CD14-positive monocyte (primary cell): ENCODE measurements around the gene ARFGAP1. TPM values are rescaled to one million over a fixed set of nuclear protein-coding genes. Genes with fewer than 3 reads are reported as not detected.
A peak's percentile ranks its signal among the peaks of the same experiment; 100 is the strongest.

ENCODE experiments used
- DNase-seq, 3 donors: peaks; one replicate each; pipeline ENCODE4 v3.0.0-alpha.2; 2011 to 2022
- H2AFZ ChIP-seq: 2 replicates; pipeline ENCODE4 v1.6.0; 2012; ENCODE audit warnings: mild to moderate bottlenecking, low read depth, low read length, inconsistent platforms; ENCODE audit not compliant: insufficient read depth, poor library complexity, severe bottlenecking
- H3K27ac ChIP-seq, 2 donors: 1 replicate in 1 of 2; 2 replicates in 1 of 2; pipeline ENCODE4 v1.5.1; 2012 to 2013; ENCODE audit warnings: low read length in 2 of 2, control low read depth in 1 of 2, inconsistent platforms in 1 of 2, low read depth in 1 of 2, mild to moderate bottlenecking in 1 of 2
- H3K27me3 ChIP-seq, 2 donors: one replicate each; pipeline versions ENCODE4 v1.6.0 to v1.6.1; 2011 to 2013; ENCODE audit warnings: low read length in 2 of 2; ENCODE audit not compliant: control insufficient read depth in 2 of 2, insufficient read depth in 2 of 2
- H3K36me3 ChIP-seq, 2 donors: replicated peaks in 1 of 2; 1 replicate in 1 of 2; 2 replicates in 1 of 2; pipeline versions ENCODE4 v1.5.1 to v1.6.1; 2012 to 2013; ENCODE audit warnings: low read length in 2 of 2, control low read depth in 1 of 2, inconsistent platforms in 1 of 2, mild to moderate bottlenecking in 1 of 2; ENCODE audit not compliant: insufficient read depth in 2 of 2, control insufficient read depth in 1 of 2
- H3K4me1 ChIP-seq, 2 donors: 1 replicate in 1 of 2; 2 replicates in 1 of 2; pipeline versions ENCODE4 v1.5.1 to v1.6.1; 2012 to 2013; ENCODE audit warnings: low read length in 2 of 2, control low read depth in 1 of 2, inconsistent platforms in 1 of 2, mild to moderate bottlenecking in 1 of 2, moderate library complexity in 1 of 2; ENCODE audit not compliant: insufficient read depth in 2 of 2, control insufficient read depth in 1 of 2
- H3K4me2 ChIP-seq: replicated peaks from 2 replicates; pipeline ENCODE3; 2012; ENCODE audit warnings: low read length, moderate library complexity, mild to moderate bottlenecking; ENCODE audit not compliant: poor library complexity, severe bottlenecking; ENCODE audit errors: extremely low read depth
- H3K4me3 ChIP-seq, 3 experiments: fragments of 200-600 bp in 1 of 3; sonication (generic) in 1 of 3; replicated peaks in 1 of 3; 1 replicate in 2 of 3; 2 replicates in 1 of 3; pipeline ENCODE4 v1.5.1; 2011 to 2013; ENCODE audit warnings: low read length in 3 of 3, mild to moderate bottlenecking in 3 of 3, control low read depth in 2 of 3, low read depth in 2 of 3, inconsistent platforms in 1 of 3, moderate library complexity in 1 of 3
- H3K79me2 ChIP-seq: 2 replicates; pipeline ENCODE4 v1.6.0; 2012; ENCODE audit warnings: mild to moderate bottlenecking, control low read depth, inconsistent platforms, low read length, moderate library complexity; ENCODE audit not compliant: insufficient read depth
- H3K9ac ChIP-seq: 2 replicates; pipeline ENCODE4 v1.6.0; 2017; ENCODE audit warnings: low read length, mild to moderate bottlenecking; ENCODE audit not compliant: insufficient read depth, poor library complexity, severe bottlenecking
- H3K9me3 ChIP-seq, 2 donors: replicated peaks in 1 of 2; 1 replicate in 1 of 2; 2 replicates in 1 of 2; pipeline versions ENCODE4 v1.5.1 to v1.6.1; 2012 to 2013; ENCODE audit warnings: low read length in 2 of 2, control low read depth in 1 of 2; ENCODE audit not compliant: control insufficient read depth in 1 of 2, insufficient read depth in 1 of 2
- H4K20me1 ChIP-seq: 2 replicates; pipeline ENCODE4 v1.6.0; 2012; ENCODE audit warnings: mild to moderate bottlenecking, low read length, control low read depth, moderate library complexity; ENCODE audit not compliant: insufficient read depth
- H3K27ac Mint-ChIP-seq, 7 donors: one replicate each; pipeline ENCODE4 v1.8.0; 2020; ENCODE audit warnings: mild to moderate bottlenecking in 7 of 7, mixed read lengths in 7 of 7, moderate library complexity in 6 of 7, inconsistent platforms in 2 of 7
- H3K27me3 Mint-ChIP-seq, 3 donors: one replicate each; pipeline ENCODE4 v1.8.0; 2021 to 2022; ENCODE audit warnings: low read depth in 3 of 3, mild to moderate bottlenecking in 3 of 3, mixed read lengths in 3 of 3, moderate library complexity in 3 of 3, inconsistent platforms in 1 of 3
- H3K36me3 Mint-ChIP-seq, 2 donors: one replicate each; pipeline ENCODE4 v1.8.0; 2020; ENCODE audit warnings: mixed read lengths in 2 of 2, inconsistent platforms in 1 of 2, mild to moderate bottlenecking in 1 of 2
- H3K4me1 Mint-ChIP-seq: one replicate; pipeline ENCODE4 v1.8.0; 2020; ENCODE audit warnings: mild to moderate bottlenecking, mixed read lengths
- H3K4me3 Mint-ChIP-seq, 2 donors: one replicate each; pipeline ENCODE4 v1.8.0; 2020; ENCODE audit warnings: mild to moderate bottlenecking in 2 of 2, mixed read lengths in 2 of 2, moderate library complexity in 1 of 2
- H3K9me3 Mint-ChIP-seq, 7 donors: one replicate each; pipeline ENCODE4 v1.8.0; 2020 to 2022; ENCODE audit warnings: mixed read lengths in 7 of 7, mild to moderate bottlenecking in 6 of 7, moderate library complexity in 6 of 7, inconsistent platforms in 2 of 7
- CTCF ChIP-seq: fragments of 200-600 bp; IDR thresholded peaks from one replicate; pipeline ENCODE4 v1.8.0; 2022; ENCODE audit warnings: antibody characterized with exemption, mild to moderate bottlenecking
- WGBS: methylation state at CpG from one replicate; pipeline ENCODE4 v1.1.5; 2013; ENCODE audit warnings: missing lambda C conversion rate; ENCODE audit not compliant: insufficient coverage; 5-methylcytosine and 5-hydroxymethylcytosine counted together
- intact Hi-C, 2 donors: fragments of 100-400 bp; cut with micrococcal nuclease; formaldehyde crosslinking; loops; one replicate each; pipeline versions ENCODE4 v1.15.0 to v1.15.1; 2023
- polyA plus RNA-seq, 3 donors: library from polyadenylated mRNA; depleted of rRNA in 1 of 3; unstranded in 2 of 3; stranded (reverse) in 1 of 3; fragments of 300-500 nt in 2 of 3; fragments of >200 nt in 1 of 3; fragmentation: Illumina TruSeq in 2 of 3; gene quantifications; 1 replicate in 2 of 3; 2 replicates in 1 of 3; pipeline ENCODE4 v1.2.3, GENCODE V29; 2012 to 2021

Gene ARFGAP1
- polyA plus RNA-seq, 3 donors, result 11.2 to 99.8 (median 14.1) TPM

- Mint-ChIP-seq H3K36me3 (no peaks in the 10 kb centered on the region), H3K4me1 (no peaks in the 10 kb centered on the region), H3K27ac (no peak overlapping the region), H3K27me3 (peaks cover 54 to 80% (median 57%) of the 10 kb centered on the region in 3 donors), H3K9me3 (peaks cover 0 to 16% (median 0%) of the 10 kb centered on the region in 7 donors), H3K4me3 (peak overlapping the region in 1 of 2 donors; percentile 82)
- no peak overlapping the region for H3K27ac ChIP-seq
- H3K36me3 ChIP-seq, result no peaks in the 10 kb centered on the region
- peaks cover 17 to 50% of the 10 kb centered on the region in 2 donors for H3K27me3 ChIP-seq
- no peak overlapping the region for H3K9ac ChIP-seq
- H3K4me3 ChIP-seq, result no peak overlapping the region
- no peak for TF ChIP-seq CTCF
- intact Hi-C loops, result no loop called here
- no peaks in the 10 kb centered on the region for H4K20me1 ChIP-seq
- 76% methylated on average over 6 of the region's 8 CpGs for WGBS
- no peaks in the 10 kb centered on the region for H3K79me2 ChIP-seq
- no peak overlapping the region for H2AFZ ChIP-seq
- no peak overlapping the region for H3K4me2 ChIP-seq
- DNase-seq, result no peak
- H3K9me3 ChIP-seq, result peaks cover 0 to 11% of the 10 kb centered on the region in 2 donors
- no peaks in the 10 kb centered on the region for H3K4me1 ChIP-seq
These were observed 20.3 kb upstream of the ARFGAP1 start for GRCh38 chr20:63252284-63252711.

- peaks cover 0 to 11% of the 10 kb centered on the region in 2 donors for H3K9me3 ChIP-seq
- DNase-seq, result no peak
- intact Hi-C loops, result no loop called here
- H3K4me1 Mint-ChIP-seq, result no peaks in the 10 kb centered on the region
- TF ChIP-seq CTCF, result no peak
- no peaks in the 10 kb centered on the region for H3K36me3 ChIP-seq
- H3K4me3 Mint-ChIP-seq, result peak overlapping the region in 1 of 2 donors; percentile 82
- no peak overlapping the region for H3K9ac ChIP-seq
- no peaks in the 10 kb centered on the region for H3K79me2 ChIP-seq
- no peaks in the 10 kb centered on the region for H3K36me3 Mint-ChIP-seq
- H3K27ac ChIP-seq, result no peak overlapping the region
- H4K20me1 ChIP-seq, result no peaks in the 10 kb centered on the region
- no peak overlapping the region for H2AFZ ChIP-seq
- H3K9me3 Mint-ChIP-seq, result peaks cover 0 to 16% (median 0%) of the 10 kb centered on the region in 7 donors
- H3K4me1 ChIP-seq, result no peaks in the 10 kb centered on the region
- H3K27me3 ChIP-seq, result peaks cover 17 to 43% of the 10 kb centered on the region in 2 donors
- H3K4me2 ChIP-seq, result no peak overlapping the region
- no peak overlapping the region for H3K4me3 ChIP-seq
- no peak overlapping the region for H3K27ac Mint-ChIP-seq
- 9% methylated on average over 16 of the region's 16 CpGs for WGBS
- H3K27me3 Mint-ChIP-seq, result peaks cover 56 to 75% (median 57%) of the 10 kb centered on the region in 3 donors
These were observed 19.6 kb upstream of the ARFGAP1 start for GRCh38 chr20:63253065-63253437.
